ENCODE results near the gene DLL3.

- TF ChIP-seq CTCF (IDR thresholded peaks at IDR 0.05 in 8 of 11, conservative IDR thresholded peaks at IDR 0.05 in 3 of 11): no peak
- no peak for TF ChIP-seq POLR2A (IDR thresholded peaks at IDR 0.05)
- no peak for TF ChIP-seq POLR2AphosphoS5 (IDR thresholded peaks at IDR 0.05)
These were observed 29.2 kb upstream of the DLL3 start for GRCh38 chr19:39469567-39469966.

Measured in spleen (tissue), 7 donors.